ENCODE data around the gene NIT1.

The NIT1 gene

DNA sequence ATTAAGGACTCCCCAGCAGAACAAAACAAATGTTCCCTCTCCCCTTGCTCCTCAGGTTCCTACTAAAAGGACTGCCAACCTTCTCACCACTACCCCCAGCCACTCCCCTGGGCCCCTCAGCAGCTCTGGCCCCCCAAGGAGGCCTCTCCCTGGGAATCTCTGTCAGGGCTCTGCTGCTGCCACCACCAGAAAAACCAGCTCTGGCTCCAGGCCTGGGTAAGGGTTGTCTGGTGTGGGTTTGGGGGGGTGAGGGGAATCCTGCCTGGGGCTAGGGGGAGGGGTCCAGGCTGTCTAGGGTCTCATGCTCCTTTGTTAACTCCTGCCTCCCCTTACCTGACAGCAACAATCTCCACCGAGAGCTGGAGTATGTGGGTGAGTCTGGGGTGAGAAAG, 33.3 kb upstream of the NIT1 start:
- no peak for DNase-seq

DNA sequence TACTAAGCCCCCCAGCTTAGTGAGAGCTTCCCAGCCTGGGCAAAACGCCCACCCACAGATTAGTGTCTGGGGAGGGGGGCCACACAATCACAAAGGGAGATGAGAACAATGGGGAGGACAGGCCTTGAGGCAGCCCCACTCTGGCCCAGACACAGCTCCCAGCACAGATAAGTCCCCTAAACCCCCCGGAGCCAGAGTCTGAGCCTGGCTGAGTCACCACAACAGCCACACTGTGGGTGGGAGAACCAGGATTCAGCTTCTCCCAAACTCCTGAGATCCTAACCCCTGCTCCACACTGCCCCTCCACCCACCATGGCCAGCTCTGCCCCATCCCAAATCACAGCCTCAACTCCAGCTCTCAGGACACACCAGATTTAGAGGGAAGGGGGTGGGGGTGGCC, 32.7 kb upstream of the NIT1 start:
- DNase-seq = peak; percentile 62

DNA sequence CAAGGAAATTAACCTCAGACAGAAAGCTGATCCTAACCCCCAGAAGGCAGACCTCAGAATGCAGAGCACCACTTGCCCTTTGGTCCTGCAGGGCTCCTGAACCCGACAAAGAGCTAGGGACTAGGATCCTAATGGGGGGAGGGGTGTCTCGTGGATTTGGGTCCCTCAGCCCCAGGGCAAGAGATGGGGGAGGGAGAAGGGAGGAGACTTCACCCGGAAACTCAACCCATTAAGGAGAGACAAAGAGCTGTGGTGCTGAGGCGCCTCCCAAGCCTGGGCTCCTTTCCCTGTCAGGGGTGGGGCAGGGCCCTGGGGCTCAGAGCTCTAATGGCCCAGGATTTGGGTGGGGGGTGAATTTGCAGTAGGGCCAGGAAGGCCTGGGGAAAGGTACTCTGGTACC, 31.4 kb upstream of the NIT1 start:
- no peak for DNase-seq

DNA sequence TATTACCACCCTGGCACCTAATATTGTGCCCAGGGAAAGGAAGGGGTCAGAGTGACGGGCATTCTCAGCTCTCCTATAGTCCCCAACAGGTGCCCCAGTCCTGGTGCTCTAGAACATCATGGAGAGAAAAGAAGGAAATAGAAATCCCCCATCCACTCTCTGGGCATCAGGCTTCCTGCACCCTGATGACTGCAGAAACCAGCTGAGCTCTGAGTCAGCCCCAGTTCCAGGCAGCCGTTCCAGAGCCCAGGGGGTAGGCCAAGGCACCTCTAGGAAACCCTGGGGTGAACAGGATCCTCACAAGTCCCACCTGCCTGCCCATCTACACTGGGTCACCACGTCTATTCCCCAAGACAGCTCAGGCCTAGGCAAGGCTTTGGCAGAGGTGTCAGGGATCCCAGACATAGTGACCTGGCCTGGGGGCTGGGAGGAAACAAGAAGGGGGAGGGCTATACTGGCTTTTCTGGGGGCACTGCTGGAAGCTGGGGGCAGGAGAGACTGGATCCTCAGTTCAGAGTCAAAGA, 29.3 kb upstream of the NIT1 start:
- DNase-seq = peak; percentile 40

DNA sequence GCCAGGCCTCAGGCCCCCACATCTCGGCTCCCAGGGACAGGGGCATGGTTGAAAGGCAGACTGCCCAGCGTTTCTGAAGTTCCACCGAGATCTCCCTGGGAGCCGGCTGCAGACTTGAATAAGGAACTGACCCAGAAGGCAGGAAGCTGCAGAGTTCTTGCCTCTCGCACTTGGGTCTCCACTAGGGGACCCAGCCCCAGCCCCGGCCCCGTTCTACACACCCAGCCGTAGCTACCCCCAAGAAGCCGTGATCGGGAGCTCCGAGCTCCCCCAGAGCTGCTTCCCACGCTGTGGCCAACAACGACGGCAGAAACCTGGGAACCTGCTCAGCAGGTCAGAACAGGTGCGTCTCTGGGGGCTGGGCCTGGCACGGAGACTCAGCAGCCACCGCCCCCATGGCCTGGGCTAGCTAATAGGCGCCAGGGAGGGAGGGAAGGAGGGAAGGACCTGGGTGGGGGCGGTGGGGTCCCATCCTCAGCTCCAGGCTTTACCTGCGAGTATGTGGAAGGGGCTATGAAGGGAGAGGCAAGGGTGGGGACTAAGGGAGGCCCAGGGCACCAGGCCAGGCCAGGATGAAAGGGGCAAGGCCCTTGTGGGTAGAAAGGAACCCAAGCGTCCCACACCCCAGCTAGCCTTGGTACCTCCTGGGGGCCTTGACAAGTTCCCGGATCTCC, 28.5 kb upstream of the NIT1 start, which contains the start of gene NECTIN4:
TSS of gene NECTIN4 (minus strand) at position 308 of the 674 bp plus-strand sequence. CDS start at position 46, 262 bp downstream.
- no peak for DNase-seq

DNA sequence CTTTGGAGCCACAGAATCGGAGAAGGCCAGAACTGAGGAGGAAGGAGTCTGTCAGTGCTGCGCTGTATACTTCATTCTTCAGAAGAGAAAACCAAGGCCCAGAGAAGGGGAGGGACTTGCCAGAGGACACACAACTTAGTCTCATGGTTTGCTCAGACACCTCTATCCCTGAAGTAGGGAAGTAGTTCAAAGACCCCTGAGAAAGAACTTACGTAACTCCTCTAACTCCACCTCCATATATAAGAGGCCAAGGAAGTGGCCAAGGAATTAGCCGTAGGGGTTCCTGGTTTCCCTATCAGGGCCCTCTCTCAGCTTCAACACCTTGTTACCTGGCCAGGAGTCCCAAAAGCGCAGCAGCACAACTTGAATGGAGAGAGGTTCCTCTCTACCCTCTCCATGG, 28.0 kb upstream of the NIT1 start:
- DNase-seq = no peak

DNA sequence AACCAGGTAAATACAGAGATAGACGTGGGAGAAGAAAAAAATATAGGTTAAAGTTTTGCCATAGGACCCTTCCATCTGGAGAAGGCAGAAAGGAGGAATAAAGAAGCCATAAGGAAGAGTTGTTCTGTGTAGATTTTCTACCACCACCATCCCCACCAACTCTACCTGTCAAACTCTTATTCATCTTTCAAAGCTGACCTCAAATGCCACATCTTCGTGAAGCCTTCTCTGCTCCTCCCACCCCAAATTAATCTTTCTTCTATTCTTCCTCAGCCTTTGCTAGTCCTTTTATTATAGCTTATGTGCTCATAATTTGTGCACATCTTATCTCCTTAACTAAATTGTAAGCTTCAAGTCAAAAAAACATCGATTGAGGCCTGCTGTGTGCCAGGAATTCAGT, 27.3 kb upstream of the NIT1 start:
- no peak for DNase-seq

DNA sequence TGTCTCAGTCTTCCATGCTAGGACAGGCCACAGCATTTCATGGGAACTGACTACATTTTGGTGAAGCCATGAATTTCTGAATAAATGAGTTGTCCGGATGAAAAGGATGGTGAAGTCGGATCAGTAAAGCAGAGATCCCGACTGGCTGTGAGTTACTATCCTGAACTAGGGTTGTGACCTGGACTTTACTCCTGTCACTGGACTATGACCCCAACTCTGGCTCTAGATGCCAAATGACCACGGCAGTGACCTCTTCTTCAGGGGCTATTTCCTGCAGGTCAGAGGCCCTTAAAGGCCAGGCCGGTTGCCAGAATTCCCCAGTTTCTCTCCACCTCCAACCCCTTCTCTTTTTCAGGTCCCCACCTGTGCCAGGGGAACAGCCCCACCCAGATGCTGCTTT, 26.8 kb upstream of the NIT1 start:
- DNase-seq = no peak

DNA sequence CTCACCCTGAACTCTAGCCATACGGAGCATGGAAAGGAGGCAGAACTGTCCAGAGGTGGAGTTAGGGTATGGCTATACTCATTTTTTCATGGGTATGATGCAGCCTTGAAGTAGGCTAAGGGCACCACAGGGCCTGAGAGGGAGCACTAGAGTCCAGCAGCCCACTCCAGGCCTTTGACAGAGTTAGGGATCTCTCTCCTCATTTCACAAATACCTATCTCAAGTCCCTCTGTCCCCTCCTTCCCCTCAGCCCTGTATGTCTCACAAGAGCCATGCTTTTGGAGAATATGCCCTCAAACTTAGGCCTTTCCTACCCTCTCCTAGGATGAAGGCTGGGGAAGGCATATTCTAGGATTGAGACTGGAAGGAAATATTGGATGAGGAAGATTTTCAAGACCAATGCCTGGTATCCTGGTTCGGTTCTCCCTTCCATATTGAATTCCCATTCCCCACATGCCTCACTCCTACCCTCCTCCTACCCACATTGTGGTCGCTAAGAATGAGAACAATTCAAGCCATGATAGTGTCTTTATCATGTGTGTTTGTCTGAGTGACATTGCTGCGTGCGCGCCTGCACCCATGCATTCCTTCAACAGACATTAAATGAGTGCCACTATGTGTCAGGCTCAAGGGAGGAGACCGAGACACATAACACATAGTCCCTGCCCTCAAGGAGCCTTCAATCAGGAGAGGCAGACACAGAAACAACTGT, 26.0 kb upstream of the NIT1 start:
- peak; percentile 63 for DNase-seq

DNA sequence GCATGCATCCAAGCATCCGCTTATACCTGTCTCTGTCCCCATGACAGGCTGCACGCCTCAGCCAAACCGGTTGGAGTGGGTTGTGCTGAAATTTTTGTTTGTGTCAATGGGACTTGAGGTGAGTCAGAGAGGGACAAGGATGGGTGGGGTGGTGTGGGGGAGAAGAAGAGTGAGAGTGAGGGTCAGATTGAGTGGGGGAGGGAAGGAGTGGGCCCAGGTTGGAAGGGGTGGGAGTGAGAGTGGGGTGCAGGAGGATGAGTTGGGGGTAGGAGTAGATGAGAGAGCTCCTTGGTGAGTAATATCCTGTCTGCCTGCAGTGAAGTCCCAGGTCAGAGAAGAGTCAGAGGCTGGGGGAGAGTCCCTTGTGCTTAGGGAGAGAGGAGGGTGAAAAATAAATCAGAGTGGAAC, 25.3 kb upstream of the NIT1 start:
- peak; percentile 69 for DNase-seq

DNA sequence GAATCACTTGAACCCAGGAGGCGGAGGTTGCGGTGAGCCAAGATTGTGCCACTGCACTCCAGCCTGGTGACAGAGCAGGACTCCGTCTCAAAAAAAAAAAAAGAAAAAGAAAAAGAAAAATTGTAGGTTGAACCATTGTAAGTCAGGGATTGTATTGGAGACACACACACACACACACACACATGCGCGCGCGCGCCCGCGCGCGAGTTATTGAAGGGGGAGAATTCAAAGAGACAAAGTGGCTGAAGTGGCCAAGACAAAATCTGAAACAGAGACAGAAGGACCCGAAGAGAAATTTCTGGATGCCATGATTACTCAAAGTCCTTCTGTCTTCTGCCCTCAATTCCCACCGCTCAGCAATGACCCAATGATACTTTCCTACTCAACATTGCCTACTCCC, 23.4 kb upstream of the NIT1 start:
- DNase-seq = no peak

DNA sequence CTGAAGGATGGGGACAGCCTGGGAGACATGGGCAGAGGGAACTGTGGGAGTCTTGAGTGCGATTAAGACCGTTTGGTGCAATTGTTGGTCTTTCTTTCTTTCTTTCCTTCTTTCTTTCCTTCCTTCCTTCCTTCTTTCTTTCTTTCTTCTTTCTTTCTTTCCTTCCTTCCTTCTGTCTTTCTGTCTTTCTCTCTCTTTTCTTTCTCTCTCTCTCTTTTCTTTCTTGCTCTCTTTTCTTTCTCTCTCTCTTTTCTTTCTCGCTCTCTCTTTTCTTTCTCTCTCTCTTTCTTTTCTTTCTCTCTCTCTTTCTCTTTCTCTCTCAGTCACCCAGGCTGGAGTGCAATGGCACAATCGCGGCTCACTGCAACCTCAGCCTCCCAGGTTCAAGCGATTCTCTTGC, 22.7 kb upstream of the NIT1 start:
- DNase-seq = no peak

DNA sequence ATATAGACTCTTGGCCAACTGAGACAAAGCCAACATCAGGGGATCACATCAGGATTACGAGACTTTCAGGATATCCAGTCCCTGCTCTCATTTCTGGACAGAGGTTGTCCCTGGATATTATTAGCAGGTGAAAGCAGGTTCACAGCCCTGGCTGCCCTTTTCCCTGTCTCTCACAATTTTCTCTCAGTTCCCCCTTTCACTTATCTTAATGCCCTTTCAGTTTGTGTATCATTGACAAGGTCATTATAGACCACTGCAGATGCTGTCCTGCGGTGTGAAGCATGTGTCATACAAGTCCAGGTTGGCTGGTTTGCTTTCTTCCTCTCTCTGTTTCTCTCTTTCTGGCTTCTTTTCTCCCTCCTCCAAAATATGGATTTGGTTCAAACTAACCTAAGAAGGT, 21.9 kb upstream of the NIT1 start:
- DNase-seq = no peak

DNA sequence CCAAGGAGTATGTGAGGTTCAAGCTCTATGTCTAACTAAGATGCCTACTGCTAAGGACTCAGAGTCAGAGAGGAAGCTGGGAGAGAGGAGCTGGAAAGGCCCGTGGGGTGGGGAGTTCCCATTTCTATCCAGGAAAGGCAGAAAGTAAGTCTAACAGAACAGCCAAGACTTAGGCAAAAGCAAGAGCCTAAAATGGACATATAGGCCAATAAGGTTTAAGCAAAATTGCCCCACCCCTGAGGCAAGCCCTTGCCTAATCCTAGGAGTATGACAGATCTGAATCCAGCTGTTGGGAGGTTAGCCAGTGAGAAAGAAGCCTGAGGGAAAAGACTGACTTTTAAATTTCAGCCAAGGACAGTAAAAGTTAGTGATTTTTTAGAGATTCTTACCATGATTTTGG, 21.4 kb upstream of the NIT1 start:
- DNase-seq = no peak

DNA sequence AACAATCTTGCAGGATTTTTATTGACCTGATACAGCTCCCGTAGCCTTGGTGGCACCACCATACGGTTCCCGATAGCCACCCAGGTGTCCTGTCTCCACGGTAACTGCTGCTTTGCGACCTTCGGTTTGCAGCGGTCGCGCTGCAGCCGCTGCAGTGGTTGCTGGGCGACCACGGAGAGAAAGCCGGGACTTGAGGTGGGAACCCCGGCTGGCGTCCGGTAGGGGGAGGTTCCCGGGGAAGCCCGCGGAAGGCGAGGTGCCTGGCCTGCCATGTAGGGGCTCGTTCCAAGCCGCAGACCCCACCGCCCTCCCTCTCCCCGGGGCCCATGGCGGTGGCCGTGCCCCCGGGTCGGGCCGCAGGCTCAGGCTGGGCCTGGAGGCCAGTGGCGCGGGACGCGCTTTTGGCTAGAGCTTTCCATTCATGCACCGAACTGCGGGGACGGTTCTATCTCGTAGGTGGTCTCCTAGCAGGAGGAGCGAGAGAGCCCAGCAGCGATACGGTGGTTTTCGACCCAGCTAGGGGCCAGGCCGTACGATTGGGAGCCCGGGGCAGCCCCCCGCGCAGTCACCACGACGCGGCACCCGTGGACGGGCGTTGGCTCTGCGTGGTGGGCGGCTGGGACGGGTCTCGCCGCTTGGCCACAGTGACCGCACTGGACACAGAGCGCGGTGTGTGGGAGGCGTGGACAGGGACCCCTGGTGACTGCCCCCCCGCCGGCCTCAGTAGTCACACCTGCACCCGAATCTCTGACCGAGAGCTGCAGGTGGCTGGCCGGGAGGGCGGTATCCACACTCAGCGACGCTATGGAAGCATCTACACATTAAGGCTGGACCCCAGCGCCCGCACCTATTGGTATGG, 19.5 kb upstream of the NIT1 start, which contains the start of gene KLHDC9:
TSS of gene KLHDC9 (plus strand) at position 152 of the 859 bp plus-strand sequence. CDS start at position 327, 175 bp downstream.
- DNase-seq = peak; percentile 70

DNA sequence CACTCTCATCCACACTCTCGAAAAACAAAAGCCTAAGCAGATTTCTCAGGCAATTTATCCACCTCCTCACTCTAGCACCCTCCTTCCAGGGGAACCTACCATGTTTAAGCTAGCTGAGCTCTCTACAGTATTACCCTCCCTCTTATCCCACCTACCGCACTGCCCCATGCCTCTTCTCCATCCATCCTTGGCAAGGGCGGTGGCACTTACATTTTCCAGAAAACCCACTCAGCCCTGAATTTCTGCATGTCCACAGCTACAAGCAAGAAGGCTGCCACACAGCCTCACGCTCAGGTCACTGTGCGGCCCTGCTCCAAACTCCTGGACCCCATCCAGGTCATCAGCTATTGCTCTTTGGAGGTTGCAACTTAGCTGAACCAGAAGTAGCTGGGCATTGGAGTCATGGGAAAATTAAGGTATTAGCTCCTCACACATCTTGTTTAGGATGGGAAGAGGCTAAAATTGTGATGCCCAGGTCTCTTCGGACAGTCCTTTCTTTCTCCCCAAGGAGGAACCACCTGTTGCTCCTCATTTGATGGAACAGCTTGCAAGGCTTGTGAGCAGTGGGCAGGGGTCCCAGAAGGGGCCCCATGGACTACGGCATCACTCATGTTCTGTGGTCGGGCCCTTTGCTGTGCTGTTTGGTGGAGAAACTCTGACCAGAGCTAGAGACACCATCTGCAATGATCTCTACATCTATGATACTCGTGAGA, 18.7 kb upstream of the NIT1 start:
- DNase-seq = no peak

DNA sequence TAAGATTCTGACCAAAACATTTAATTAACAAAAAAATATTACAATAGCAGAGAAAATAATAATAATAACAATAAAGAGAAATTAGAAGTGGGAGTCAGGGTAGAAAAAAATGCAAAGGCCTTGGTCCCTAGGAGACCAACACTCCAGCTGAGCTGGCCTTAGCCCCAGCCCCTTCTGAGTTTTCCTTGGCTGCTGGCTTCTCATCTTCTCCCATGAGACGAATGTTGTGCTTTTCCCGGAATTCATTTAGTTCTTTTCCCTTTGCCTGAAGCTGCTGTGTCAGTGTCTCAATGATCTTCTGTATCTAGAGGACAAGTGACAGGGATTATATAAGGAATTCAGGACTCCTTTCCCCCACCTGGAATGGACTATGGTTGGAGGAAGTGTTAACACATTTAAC, 17.3 kb upstream of the NIT1 start:
- DNase-seq = no peak

DNA sequence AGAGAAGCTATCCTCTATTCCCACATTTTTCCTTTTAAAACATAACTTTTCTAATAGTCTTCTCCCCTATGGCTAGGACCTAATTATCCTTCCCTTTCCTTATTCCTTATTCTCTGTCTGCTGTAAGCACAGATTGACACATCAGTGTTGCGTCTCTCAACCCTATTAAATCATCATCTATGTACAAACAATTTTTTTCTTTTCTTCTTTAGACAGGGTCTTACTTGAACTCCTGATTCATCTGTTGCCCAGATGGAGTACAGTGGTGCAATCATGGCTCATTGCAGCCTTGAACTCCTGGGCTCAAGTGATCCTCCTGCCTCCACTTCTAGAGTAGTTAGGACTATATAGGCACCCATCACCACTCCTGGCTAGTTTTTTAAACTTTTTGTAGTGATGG, 11.5 kb upstream of the NIT1 start:
- no peak for DNase-seq

DNA sequence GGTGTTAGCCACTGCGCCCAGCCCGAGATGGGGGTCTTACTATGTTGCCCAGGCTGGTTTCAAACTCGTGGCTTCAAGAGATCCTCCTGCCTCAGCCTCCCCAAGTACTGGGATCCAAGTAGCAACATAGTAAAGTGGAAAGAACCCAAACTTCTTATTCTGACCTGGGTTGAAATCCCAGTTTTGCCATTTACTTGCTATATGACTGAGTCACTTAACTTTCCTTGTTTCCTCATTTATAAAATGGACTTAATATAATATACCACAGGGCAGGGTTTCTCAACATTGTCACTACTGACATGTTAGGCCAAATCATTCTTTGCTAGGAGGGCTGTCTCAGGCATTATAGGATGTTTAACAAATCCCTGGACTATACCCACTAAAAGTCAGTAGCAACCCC, 6.8 kb upstream of the NIT1 start:
- no peak for DNase-seq

DNA sequence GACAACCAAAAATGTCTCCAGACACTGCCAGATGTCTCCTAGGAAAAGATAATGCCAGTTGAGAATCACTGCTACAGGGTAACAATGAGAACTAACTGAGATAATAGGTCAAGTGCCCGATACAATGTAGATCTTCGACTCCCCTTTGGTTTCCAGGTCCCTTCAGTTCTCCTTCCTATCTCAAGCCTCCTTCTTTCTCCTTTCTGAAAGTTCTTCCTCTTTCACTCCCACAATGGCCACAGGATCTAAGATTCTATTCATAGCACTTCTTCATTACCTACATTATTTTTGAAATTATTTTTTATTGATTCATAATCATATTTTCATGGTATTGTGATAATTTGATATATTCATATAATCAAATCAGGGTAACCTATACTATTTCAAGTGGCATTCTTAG, 6.4 kb upstream of the NIT1 start:
- no peak for DNase-seq

DNA sequence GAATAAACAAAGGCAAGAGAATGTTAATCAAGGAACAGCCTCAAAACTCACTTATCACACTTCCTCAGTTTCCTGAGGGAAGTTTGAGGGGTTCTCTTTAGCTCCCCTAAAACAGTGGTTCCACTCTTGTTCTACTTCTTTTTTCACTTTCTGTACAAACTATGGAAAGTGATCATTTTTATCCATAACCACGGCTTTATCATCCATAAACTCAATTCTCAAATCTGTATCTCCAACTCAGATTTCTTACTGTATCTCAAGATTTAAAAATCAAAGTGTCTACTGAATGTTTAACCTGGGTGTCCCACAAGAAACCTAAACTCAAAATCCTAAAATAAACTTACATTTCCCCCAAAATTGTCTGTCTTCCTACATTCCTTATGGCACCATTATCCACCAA, 4.0 kb upstream of the NIT1 start:
- DNase-seq = no peak

DNA sequence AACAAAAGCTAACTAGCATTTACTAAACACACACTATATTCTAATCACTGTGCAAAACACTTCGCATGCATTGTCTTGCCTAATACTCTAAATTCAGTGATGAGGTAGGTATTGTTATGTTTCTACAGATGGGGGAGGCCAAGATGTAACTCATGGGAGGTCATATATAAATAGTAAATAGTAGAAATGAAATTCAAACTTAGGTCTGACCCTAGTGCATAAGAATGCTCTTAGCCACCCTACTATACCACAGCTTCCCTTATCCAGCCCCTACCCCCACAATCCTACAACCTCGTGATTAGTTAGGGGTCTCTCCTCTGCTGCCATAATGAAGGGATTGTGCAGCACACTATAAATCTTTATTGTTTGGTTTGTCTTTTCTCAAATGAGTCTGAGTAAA, 3.3 kb upstream of the NIT1 start:
- peak; percentile 25 for DNase-seq

Measured in fibroblast of skin of right biceps (primary cell).